ENCODE measurements around the gene RUNX3. TPM values are rescaled to one million over a fixed set of nuclear protein-coding genes. Genes with fewer than 3 reads are reported as not detected.
"Not testable (repeated sequence)": the region's sequence is repeated elsewhere in the genome, so short reads cannot be mapped to it uniquely, and the experiment has no call there.

Gene RUNX3
- not detected in 2 replicates for total RNA-seq

- no peak for TF ChIP-seq CTCF (IDR thresholded peaks at IDR 0.05; ENCODE audit: insufficient read depth, low read depth, low read length)
- no peak for DNase-seq (ENCODE audit: low read depth)
- no peak within 1 kb of the TSS for H3K4me3 ChIP-seq (ENCODE audit: low read depth, low read length)
Observed at GRCh38 chr1:24930260-24931145, at the start of gene RUNX3. TSS of gene RUNX3 (minus strand) at chr1:24930276. CDS start at chr1:24929868, 408 bp downstream.

GRCh38 chr1:24979232-24979631 is 49.2 kb upstream of the RUNX3 start:
- not testable (repeated sequence) for DNase-seq (ENCODE audit: low read depth); H3K4me3 ChIP-seq (ENCODE audit: low read depth, low read length)

- DNase-seq (ENCODE audit: low read depth): no peak
- TF ChIP-seq CTCF (IDR thresholded peaks at IDR 0.05; ENCODE audit: insufficient read depth, low read depth, low read length): no peak
- H3K4me3 ChIP-seq (ENCODE audit: low read depth, low read length): no peak overlapping the region
Observed at GRCh38 chr1:24978383-24979032, 48.4 kb upstream of the RUNX3 start.

GRCh38 chr1:24975391-24975790 is 45.3 kb upstream of the RUNX3 start:
- TF ChIP-seq CTCF (IDR thresholded peaks at IDR 0.05; ENCODE audit: insufficient read depth, low read depth, low read length): no peak
- H3K4me3 ChIP-seq (ENCODE audit: low read depth, low read length): no peak overlapping the region
- no peak for DNase-seq (ENCODE audit: low read depth)

- H3K4me3 ChIP-seq (ENCODE audit: low read depth, low read length): no peak overlapping the region
- DNase-seq (ENCODE audit: low read depth): no peak
- no peak for TF ChIP-seq CTCF (IDR thresholded peaks at IDR 0.05; ENCODE audit: insufficient read depth, low read depth, low read length)
Observed at GRCh38 chr1:24973315-24973714, 43.2 kb upstream of the RUNX3 start.

GRCh38 chr1:24972915-24973242 is 42.8 kb upstream of the RUNX3 start:
- no peak for DNase-seq (ENCODE audit: low read depth)
- no peak overlapping the region for H3K4me3 ChIP-seq (ENCODE audit: low read depth, low read length)
- no peak for TF ChIP-seq CTCF (IDR thresholded peaks at IDR 0.05; ENCODE audit: insufficient read depth, low read depth, low read length)

GRCh38 chr1:24972221-24972914 is 42.3 kb upstream of the RUNX3 start:
- DNase-seq (ENCODE audit: low read depth): no peak
- H3K4me3 ChIP-seq (ENCODE audit: low read depth, low read length): no peak overlapping the region
- TF ChIP-seq CTCF (IDR thresholded peaks at IDR 0.05; ENCODE audit: insufficient read depth, low read depth, low read length): no peak
